ENCODE data around the gene PCDH9.
"Not testable (repeated sequence)": the region's sequence is repeated elsewhere in the genome, so short reads cannot be mapped to it uniquely, and the experiment has no call there.

The PCDH9 gene

DNA sequence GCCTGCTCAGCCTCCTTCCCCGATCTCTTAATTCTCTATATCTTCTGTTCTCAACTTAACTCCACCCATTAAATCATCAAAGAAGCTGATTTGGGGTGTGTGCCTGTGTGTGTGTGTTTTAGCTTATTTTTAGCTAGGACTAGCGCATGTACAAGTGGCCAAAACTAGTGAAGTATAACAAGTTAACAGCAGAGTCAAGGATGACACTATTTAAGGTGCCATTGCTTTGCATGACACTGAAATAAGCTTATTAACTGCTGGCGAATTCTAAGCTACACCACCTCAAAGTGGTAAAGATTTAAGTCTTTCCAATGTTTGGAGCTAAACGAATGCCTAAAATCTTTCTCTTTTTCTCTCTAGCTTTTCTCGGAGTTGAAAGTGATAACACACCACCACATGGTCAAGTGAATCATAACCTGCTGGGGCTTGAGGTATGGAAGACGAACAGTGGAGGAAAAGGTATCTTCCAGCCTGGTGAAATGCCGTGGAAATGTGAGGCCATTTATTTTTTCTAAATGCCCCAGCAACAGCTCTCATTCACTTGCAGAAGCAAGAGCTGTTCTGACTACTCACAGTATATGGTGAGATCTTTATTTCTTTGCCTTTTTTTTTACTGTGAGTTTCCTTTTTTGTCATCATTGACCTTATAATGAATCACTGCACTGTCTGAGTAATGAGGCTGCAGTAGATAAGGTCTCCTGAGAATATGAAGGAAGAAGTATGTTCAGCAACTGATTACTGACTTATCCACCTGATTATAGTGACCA is 570.3 kb downstream of the PCDH9 start:
- no peak for DNase-seq (ENCODE audit: low spot score)

DNA sequence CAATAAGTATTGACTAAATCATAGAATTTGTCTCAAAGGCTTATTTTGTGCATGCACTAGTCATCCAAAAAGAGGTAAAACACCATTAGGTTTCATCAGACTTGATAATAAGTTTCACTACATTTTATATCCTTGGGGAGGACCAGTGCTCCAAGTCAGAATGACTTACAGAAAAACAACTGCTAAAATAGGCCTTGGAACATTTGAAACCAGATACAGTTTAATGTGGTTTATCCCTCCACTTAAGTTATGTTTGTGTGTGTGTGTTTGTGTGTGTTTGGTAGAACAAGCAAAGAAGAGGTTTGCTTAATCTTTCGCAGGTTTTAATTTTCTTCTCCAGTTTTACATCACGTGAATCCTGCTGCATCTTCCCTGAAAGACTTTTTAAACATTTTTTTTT is 570.9 kb downstream of the PCDH9 start:
- DNase-seq (ENCODE audit: low spot score) = no peak

DNA sequence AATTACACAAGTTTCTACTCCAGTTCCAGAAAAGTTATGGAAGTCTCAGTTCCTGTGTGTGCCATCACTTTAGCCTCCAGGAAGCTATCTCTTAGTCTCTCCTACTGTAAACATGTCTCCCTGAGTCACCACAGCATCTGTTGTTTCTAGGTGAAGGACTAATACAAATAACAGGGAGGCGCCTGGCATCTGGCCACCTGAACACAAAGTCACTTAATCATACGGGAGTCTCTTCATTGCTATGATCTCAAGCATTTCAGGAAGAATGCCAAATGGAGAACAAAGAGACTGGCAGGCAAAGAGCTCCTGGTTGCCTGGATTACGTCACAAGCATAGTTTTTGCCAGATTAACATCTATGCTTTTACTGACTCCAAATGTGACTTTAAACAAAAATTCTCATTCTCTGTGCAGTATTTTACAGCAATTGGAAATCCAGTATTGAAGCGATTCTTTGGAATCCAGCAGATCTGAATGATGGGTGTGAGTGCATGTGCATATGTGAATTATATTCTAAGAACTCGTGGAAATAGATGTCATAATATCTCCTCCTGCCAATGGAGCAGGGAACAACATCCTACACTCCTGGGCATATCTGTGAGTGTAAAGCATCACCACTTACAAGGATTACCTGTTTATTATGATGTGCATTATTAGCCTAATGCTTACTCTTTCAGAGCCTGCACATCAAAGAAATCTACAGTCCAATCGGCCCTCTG is 572.8 kb downstream of the PCDH9 start:
- no peak for DNase-seq (ENCODE audit: low spot score)

DNA sequence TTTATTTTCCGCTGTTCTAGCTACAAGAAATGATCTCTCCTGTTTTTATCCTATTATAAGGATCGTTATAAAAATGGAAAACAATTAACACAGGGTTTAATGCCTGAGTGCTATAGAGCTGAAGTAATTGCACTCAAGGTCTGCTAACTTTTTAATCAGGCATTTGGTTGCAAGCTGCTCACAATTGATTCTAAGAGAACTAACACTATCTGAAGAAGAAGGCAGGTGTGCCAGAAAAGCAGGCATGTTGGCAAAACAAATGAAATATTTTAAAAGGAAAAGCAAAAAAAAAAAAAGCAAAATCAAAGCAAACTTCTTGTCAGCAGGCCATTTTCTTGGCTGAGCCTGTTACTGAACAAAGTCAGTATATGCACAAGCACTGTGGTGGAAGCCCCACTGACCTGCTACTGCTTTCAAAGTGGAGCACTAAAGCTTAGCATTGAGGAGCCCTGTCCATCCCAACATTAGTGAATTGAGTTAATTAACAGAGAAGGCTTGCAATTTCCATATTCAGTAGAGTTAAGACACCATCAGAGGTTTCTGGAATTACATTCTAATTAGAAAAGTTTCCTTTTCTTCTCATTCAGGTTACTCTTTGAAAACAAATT is 574.2 kb downstream of the PCDH9 start:
- DNase-seq (ENCODE audit: low spot score) = no peak

DNA sequence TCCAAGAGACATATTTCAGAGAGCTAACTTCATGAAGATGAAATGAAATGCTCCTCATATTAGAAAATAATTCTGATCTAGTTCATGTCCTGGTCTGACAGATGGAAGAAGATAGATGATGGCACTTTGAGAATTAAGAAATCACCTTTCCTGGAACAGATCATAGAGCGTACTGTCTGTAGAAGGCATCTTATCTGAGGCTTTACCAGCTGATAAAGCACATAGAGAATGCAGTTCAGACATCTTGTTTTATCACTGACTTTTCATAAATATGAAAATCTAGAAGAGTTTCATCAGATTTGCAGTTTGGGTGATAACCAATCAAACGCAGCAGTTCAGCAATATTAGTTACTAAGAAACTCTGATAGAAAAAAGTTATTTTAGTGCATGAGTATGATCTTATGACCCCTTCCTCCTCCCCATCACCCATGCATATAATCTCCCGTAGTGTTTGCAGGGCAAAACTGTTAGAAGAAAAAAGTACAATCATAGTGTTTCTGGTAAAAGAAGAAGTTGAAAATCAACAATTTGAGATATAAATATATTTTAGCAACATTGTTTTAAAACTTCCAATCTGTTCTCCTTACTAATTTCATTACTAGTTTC is 585.2 kb downstream of the PCDH9 start:
- no peak for DNase-seq (ENCODE audit: low spot score)

DNA sequence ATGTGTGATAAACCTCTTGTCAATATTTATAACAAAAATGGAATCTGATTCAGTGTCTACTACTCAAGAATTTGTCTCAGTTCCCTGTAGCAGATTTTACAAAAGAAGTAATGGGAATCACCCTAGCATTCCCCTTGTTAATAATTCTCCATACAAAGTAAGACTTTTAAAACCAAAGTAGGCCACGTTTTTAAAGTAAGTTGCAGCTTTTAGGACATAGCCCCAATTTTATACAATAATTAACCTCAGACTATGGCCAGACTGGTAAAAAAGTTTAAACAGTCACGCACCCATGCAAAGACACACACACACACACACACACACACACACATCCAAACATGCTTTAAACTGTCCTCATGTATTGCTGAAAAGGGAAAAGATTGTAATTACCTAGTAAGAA is 589.9 kb downstream of the PCDH9 start:
- DNase-seq (ENCODE audit: low spot score) = no peak

DNA sequence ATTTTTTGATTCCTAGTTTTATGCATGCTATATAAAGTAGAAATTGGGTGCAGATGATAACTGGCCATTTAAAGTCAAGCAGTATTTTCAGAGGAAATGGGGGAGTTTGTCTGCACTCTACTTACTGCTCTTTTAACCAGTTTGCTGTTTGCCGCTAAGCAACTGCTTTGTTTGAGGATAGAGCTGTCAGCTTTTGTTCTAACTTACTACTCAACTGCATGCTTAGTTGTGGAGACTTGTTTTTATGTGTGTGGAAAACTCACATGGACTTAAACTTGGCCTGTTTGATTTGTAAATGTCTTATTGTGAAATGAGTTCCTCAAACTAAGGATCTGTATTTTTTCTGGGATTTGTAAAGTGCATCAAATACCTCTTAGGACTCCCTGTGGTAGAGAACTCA is 591.1 kb downstream of the PCDH9 start:
- DNase-seq (ENCODE audit: low spot score) = no peak

DNA sequence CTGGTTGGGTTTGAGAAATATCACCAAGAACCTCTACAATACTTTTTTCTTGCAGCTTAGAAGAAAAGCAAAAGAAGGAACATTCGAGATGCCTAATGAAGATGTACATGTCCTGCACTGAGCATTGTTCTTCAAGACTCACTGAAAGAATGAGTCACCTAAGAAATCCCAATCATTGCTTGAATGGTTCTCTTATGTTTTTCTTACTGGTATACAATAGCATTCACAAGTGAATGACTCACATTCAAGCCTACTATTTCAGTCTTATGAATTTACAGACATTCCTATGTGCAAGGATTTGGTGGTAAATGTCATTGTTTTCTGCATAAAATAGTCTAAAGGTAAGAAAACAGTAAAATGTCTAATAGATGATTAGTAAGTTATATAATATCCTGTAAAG is 594.6 kb downstream of the PCDH9 start:
- no peak for DNase-seq (ENCODE audit: low spot score)

DNA sequence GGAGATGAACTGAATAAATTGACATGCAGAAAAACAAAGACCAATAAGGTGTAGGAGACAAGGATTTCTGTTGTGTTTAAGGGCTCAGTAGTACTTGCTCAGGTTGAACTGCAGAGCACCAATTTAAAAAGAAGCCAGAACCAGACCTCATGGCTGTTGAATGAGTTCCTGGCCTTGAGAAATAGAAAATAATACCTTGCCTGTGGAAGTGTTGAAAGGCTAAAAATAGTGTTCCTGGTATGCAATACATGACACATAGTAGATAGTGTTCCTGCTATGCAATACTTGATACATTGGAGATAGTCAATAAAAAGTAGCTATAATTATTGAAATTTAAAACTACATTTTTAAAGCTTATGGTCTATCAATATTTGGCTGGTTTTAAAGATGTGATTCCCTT is 595.8 kb downstream of the PCDH9 start:
- DNase-seq (ENCODE audit: low spot score) = no peak

DNA sequence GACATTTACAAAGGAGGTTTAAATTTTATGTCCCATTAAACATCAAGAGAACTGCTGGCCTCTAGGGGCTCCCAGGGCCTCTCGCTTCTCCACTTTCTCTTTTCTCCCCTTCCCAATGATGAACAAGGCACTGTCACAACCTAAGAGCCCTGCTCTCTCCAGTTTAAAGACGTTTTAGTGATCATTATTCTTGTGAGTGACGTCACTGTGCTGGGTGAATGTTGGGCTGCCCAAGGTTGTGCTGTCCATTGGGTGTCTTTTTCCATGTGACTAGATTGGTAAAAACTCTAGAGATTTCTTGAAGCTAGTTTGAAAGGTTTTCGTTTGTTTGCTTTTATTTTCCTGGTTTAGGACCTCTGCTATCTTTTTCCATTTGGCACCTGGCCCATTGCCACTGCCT is 602.6 kb downstream of the PCDH9 start:
- DNase-seq (ENCODE audit: low spot score) = no peak

DNA sequence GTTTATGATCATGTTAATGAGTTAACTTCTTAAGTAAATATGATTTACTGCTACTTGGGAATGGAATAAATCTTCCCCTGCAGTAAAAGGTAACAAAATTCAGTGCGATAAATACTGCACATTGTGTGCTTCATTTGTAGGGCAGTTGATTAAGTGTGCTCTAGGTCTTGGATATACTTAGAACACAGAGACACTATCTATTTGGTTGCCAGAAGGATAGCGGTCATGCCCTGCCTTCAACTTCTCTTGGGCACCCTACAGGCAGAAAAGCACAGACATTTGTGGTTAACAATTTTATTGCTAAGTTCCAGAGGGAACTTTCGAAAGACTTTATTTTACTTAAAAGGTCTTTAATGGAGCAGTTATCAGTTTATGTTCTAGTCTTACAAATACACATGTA is 605.8 kb downstream of the PCDH9 start:
- no peak for DNase-seq (ENCODE audit: low spot score)

DNA sequence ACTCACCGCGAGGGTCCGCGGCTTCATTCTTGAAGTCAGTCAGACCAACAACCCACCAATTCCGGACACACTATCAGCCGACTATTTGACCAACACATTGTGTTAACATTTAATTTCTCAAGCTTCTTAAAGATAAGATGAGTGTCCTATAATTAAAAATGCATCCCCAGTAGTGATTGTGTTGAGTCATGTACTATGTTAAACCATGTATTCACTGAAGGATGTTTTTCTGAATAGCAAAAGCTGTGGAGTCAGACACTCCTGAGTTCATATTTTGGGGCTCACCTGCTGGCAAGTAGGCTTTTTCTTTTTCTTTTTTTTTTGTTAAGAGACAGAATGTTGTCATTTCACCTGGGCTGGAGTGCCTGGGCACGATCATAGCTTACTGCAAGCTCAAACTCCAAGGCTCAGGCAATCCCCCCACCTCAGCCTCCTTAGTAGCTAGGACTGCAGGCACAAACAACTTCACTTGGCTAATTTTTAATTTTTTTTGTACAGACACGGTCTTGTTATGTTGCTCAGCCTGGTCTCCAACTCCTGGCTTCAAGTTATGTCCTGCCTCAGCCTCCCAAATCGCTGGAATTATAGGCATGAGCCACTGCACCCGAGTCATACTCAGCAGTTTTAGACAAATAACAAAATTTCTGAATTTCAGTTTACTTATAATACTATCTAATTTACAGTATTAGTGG is 606.9 kb downstream of the PCDH9 start:
- DNase-seq (ENCODE audit: low spot score) = no peak

DNA sequence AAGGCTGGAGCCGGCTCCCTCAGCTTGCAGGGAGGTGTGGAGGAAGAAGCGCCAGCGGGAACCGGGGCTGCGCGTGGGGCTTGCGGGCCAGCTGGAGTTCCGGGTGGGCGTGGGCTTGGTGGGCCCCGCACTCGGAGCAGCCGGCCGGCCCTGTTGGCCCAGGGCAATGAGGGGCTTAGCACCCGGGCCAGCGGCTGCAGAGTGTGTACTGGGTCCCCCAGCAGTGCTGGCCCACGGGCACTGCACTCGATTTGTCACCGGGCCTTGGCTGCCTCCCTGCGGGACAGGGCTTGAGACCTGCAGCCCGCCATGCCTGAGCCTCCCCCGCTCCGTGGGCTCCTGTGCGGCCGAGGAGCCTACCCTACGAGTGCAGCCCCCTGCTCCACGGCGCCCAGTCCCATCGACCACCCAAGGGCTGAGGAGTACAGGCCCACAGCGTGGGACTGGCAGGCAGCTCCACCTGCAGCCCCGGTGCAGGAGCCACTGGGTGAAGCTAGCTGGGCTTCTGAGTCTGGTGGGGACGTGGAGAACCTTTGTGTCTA is 608.2 kb downstream of the PCDH9 start:
- not testable (repeated sequence) for DNase-seq (ENCODE audit: low spot score)

DNA sequence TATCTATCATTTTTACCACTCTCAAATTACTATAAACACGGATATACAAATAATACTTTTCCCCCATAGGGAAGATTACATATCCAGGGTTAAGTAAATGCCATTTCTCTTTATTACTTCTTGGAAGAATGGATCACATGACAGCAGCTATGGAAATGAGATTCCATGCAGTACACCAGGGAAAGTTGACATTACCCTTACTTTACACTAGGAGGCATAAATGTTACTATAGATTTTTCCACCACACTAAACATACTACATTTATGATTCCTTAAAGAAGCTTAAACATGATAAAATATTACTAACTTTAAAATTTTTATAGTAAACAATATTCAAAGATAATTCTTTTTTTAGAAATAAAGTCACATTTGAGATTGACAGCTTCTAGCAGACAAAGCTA is 611.4 kb downstream of the PCDH9 start:
- DNase-seq (ENCODE audit: low spot score) = peak; percentile 36

DNA sequence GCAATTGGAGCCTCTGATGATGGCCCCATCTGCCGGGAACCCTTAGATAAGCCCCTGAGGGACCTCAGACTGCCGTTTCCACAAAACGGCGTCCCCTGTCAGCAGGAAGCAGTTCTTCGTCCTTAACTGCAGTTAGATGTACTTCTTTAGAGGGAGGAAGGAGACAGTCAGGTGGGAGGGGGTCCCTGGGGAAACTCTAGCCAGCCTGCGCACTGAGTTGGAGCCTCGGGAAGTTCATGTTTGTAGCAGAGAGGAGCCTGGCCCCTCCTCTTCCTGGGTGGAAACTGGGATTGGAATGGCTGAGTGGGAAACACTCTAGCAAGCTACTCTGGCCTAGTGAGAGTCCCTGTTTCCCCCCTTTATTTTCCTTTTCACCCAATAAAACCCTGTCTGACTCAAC is 612.4 kb downstream of the PCDH9 start:
- no peak for DNase-seq (ENCODE audit: low spot score)

DNA sequence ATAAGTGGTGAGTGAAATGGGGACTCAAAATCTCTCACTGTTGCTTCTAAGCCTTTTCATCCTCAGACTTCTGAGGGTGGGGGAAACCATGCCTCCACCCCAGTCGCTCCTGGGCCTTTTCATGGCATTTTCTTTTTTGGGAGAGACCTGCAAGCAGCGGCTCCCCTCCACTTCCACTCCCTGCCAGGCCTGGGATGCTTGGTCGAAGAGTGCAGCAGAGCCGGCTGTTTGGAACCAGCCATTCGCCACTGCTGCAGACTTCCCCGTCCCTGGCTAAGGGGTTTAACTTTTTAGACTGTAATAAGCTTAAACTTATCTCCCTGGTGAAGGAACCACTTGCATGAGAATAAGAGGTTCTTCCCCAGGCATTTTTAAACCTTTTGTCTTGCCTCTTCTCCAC is 617.2 kb downstream of the PCDH9 start:
- no peak for DNase-seq (ENCODE audit: low spot score)

DNA sequence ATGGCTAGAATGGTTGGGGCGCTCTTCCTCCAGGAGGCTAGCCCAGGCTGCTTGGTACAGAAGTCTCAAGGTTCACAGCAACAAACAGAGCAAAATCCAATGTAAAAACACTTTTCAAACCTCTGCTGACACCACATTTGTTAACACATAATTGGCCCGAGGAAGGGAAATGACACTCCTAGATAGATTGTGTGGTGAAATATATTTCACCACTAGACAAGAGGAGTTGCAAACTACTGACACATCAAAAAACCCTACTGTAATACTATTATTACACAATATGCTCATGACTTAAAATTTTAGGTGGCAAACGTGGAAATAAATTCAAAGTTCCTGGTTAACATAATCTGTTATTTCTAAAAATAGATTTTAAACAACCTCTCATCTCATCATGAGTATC is 643.6 kb downstream of the PCDH9 start:
- DNase-seq (ENCODE audit: low spot score) = no peak

DNA sequence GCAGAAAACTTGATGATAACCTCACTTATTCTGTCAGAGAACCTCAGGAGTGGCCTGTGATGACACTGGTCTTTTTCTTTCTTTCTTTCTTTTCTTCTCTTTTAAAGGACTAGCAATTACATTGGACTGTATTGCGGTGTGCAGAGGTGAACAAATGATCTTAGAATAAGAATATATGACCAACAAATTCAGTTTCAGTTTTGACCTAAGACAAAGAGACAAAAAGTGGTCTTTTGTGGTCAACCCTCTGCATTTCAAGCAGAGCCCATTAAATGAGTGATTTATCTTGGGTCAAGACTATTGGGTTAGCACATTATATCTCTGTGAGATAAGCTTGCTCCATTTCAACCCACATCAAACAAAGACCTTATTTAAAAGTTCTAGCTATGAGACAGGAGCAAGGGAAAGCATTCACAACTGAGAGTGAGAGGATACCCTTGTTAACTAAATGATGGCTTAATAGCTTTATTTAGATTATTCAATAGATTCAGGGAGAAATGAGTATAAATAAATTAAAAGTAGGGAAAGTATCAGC is 644.4 kb downstream of the PCDH9 start:
- peak; percentile 0 for DNase-seq (ENCODE audit: low spot score)

DNA sequence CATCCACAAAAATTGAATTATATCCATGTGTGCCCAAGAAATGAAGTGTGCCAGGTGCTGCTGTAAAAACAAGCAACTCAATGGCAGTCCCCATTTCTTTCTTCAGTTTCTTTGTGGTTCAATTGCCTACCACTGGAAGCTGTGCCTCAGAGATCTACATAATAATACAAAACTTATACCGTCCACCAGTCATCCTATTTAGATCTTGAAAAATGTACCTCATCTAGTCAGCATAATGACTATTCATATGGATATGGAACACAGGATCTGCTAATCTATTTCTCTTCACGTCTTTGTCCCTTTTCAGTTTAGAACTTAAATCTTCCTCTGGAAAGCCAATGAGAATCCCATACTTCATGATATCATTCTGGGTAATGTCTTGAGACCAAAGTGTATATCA is 648.5 kb downstream of the PCDH9 start:
- no peak for DNase-seq (ENCODE audit: low spot score)

DNA sequence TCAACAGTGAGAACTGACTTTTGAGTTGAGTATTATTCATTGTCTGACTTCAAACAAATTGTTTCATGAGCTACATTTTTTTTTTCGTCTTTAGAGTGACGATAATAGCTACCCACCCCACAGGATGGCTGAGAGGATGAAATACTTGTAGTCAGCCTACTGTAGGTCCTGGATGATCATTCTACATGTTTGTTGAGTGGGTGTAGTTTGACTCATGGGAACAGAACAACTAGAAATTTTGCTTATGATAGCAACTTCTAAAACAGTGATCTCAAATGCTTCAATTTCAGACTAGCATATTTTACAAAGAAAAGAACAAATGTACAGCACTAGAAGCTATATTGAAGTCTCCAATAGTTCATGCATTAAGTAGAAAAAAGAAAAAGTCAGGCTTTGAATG is 651.8 kb downstream of the PCDH9 start:
- DNase-seq (ENCODE audit: low spot score) = no peak

DNA sequence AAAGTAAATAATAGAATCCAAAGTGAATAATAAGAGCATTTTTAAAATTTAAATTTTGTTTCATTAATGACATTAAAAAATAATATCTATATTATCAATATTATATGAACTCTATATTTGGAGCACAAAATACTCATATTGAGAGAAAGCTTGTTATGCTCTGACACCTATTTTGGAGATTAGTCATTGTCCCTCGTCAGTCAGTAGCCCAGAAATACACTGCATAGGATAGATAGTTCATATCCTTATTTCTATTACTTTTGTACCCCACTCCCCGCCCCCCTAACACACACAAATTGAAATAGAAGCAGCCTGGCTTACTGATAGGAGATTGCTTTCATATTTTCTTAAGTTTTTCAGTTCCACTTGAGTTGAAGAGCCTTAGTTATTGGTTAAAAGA is 652.8 kb downstream of the PCDH9 start:
- no peak for DNase-seq (ENCODE audit: low spot score)

DNA sequence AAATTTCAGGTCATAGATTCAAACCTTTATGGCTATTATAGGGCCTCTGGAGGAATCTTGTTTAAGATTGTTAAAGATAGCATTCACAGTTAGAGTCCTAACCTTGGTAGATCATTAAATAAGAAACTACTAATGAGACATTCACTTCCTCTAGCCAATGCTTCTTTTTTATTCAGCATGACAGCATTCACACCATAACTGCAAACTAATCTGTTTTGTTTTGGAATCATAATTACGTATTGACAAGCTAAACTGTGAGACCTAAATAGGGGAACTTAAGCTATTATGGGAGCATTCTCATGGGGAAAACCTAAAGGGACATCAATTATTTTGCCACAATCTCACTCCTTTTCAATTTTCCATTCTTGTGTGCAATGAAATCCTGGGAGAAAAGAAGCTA is 653.8 kb downstream of the PCDH9 start:
- DNase-seq (ENCODE audit: low spot score) = no peak

Data from HuH-7 (cell line).